Posterior vena cava (tissue), 2 donors: ENCODE data around the gene C10orf71. TPM values are rescaled to one million over a fixed set of nuclear protein-coding genes. Genes with fewer than 3 reads are reported as not detected.
A peak's percentile ranks its signal among the peaks of the same experiment; 100 is the strongest.

ENCODE experiments used
- DNase-seq: peaks from one replicate; pipeline ENCODE4 v3.0.0-alpha.2; 2020; ENCODE audit warnings: low spot score
- intact Hi-C, 2 donors: fragments of 100-400 bp; cut with DNase I; formaldehyde crosslinking; loops; one replicate each; pipeline versions ENCODE4 v1.14.1 to v1.14.2; 2022 to 2023
- total RNA-seq, 2 donors: library from RNA; stranded (reverse); fragmentation: NEBNext Ultra II Directional; extraction: Animal tissue kit (Norgen Biotek cat#: 25700); gene quantifications; one replicate each; pipeline ENCODE4 v1.2.1, GENCODE V29; 2021
- donor health status: DM: yes; HTN: yes; CAD: no.
- donor health status: DM: yes; HTN: yes; CAD: no.

The C10orf71 gene
- total RNA-seq, 2 donors from 2014 or later: 0.10 to 0.23 TPM

DNA sequence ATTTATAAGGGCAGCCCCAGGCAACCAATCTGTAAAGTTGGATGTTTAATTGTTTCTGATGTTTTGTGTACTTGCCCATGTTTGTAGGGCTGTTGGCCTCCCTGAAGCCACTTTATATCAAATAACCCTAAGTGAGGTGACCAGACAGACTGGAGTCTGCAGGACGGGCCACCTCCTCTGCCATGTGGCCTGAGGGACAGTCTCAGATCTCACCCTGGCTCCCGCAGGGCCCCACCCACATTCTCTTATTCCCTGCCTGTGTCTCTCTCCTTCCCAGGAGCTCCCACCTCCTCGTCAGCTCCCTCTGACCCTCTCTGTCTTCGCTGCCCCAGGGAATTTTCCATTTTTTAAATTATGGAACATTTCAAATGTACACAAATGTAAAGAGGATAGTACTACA is 9.5 kb upstream of the C10orf71 start:
- intact Hi-C loops: no loop called here
- no peak for DNase-seq

DNA sequence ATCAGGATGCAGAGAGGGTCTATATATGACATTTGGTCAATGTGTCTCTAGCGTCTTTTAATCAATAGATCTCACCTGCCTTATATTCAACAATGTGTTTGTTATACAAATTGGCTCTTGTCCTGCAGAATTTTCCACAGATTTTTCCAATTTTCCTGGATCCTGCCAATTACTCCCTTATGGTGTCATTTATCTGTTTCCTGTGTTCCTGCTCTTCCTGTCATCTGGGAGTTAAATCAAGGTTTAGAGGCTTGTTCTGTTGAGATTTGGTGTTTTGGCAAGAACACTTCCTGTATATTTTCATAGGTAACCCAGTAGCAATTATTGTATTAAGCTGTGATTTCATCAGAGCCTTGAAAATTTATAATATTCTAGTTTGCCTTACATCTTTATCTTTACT is 8.8 kb upstream of the C10orf71 start:
- intact Hi-C loops: no loop called here
- DNase-seq: no peak

DNA sequence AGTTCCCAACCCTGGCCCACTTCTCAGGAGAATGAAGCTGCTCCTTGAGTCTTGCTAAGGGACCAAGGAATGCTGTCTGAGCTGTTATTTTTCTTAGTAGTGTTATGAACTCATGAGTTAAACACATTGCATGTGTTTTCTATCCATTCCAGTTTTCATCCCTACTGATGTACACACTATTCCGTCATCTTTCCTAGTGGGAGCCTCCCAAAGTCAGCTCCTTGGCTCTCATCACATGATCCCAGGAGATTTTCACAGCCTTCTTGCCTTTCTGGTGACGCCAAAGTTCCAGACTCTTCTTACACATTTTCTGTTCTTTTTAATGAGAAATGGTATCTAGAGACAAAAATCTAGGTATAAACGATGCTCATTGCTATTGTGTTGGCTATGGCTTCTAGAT is 8.4 kb upstream of the C10orf71 start:
- DNase-seq: no peak
- intact Hi-C loops: no loop called here

DNA sequence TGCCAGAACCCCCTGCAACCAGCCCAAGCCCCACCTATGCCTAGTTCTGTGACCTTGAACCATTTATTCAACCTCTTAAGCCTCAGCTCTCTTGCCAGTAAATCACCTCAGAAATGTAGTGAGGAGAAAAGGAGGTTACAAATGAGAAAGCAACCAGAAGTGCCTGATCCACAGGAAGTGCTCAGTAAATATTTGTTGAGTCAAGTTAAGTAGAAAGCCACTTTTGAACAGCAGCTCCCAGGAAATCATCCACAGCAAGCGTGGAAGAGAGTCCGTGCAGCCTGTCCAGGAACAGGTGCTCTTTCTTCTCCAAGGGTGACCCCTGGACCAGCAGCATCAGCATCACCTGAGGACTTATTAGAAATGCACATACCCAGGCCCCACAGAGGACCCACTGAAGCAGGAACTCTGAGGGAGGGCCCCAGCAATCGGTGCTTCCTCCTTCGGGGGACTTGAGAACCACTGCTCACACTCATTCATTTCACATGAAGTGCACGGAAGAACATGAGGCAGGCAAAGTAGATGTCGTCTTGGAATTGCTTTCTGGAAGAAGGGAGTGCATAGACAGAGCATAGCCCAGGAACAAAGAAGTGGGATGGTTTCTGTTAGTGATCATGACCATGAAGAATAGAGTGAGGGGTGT is 6.3 kb upstream of the C10orf71 start:
- no peak for DNase-seq
- intact Hi-C loops: no loop called here

DNA sequence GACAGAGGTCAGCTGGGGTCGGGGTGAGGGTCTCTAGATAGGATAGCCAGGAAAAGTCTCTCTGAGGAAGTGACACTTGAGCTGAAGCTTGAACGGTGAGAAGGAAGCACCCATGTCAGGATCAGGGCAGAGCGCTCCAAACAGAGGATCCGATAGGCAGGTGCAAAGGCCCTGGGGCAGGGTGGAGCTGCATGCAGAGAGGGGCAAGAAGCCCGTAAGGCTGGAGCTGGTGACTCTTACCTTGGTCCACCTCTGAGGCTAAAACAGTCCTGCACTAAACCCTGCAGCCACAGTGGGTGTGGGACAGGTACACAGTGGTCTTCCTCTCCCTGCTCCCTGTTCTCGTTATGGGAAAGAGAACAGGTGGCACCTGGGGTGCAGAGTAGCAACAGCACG is 5.8 kb upstream of the C10orf71 start:
- DNase-seq: no peak
- intact Hi-C loops: no loop called here

DNA sequence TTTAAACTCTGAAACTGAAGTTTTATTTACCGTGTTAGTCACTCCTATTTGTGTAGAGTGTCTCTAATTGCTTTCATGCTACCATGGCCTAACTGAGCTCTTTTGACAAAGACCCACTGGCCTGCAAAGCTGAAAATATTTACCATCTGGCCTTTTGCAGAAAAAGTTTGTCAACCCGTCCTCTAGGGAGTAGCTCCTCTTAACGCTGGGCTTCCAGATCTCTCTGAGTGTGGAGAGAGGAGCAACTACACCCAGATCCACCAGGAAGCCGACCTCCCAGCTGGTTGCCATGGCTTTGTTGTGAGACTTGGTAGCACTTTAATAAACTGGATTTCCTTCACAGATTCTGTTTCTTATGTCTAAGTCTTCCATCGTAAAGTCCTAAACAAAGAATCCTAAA is 4.2 kb upstream of the C10orf71 start:
- DNase-seq: no peak
- intact Hi-C loops: no loop called here

DNA sequence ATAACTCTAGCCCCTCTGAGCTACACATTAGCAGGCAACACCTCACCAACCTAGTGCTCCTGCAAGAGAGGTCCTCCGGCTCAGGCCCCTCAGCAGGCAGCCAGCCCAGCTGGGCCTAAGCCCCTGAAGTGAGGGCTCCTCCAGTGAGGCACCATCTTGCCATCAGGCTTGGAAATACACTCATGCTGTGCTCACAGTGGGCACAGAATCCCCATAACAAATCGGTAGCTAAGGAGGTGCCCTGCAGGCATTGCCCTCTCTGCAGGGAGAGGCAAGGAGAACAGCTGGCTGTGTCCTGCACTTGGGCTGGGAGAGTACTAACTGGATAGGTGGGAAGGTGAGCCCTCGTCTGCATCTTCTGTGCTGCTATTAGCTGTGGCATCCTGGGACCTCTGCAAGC is 3.7 kb upstream of the C10orf71 start:
- intact Hi-C loops: no loop called here
- DNase-seq: no peak

DNA sequence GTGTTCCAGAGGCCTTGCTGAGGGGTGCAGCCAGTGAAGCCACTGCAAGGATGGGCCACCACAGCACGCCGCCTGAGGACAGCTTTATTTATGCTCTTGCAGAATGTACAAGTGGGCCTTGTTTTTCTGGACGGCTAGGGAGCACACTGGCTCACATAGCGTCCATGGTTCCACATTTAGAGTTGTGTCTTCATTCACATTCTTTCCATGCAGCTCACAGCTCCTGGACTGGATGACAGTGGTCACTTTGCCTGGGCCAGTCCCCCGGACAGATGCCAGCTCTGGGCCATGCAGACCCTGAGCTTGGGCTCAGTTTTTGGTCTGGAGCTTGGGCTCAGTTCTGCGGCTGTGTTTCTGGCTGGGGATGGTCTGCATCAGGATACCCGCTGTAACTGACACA is 2.6 kb upstream of the C10orf71 start:
- DNase-seq: no peak
- intact Hi-C loops: no loop called here

DNA sequence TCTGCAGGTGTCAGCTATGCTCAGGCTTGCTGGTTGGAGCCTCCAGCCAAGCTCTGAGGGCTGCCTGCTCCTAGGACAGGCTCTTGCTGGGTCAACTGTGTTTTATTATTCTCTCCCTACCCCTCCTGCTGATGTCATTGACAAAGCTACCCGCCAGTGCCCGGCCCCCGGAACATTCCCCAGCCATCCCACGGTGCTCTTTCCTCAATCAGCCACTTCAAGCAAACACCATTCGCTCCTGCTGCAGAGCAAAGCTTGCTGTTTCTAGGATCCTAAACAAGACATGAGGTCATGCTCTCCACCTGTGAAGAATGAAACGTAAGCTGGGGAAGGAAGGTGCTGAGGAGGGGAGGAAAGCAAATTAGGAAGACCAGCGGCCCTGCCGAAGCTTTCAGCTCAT is 2.1 kb upstream of the C10orf71 start:
- no peak for DNase-seq
- intact Hi-C loops: no loop called here

DNA sequence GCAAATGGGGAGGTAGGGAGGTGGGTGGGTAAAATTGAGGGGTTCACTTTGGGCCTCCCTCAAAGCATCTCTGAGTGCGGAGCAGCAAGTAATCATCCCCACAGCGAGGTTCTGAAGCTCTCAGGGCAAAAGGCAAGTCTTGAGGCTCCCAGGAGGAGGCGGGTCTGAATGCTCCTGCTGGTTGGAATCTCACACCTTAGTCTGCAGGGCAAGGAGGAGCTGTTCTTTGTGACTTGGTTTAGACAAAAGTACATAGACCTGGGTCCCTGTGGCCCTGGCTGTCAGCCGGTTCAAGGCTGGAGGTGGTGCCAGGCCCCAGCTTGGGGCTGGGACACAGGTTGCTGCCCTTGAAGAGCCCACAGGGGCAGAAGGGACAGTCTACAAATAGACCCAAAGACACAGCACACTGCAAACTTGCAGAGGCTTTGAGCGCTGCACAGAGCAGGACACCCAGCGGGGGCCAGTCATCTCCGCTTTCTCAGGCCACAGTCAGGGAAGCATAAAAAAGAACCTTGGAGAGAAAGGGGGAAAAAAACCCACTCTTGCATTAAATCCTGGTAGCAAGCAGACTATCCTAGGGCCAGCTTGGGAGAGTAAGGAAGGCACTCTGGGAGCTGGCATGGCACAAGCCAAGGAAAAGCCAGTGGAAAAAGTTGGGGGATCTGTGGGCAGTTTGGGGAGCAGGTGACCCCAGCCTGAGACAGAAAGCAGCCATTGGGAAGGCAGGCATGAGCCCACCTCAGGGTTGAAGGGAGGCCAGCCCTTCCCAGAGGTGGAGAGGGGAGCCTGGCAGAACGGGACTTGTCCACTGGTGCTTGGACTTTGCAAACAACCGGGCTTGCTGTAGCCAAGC is 926 bp upstream of the C10orf71 start:
- intact Hi-C loops: no loop called here
- no peak for DNase-seq

DNA sequence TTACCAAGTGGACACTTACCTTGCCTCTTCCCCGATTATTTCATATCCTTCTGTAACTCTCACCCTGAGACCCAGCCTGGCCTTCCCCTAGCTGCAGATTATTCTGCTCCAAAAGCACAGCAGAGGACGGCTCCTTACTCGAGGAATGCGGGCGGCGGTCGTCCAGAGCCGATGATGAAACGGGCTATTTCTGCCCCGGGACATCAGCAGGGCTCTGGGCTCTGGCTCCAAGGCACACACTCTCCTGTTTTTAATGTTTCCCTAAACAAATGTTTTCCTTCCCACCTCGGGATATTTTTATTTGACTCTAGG is 343 bp upstream of the C10orf71 start:
- intact Hi-C loops: no loop called here
- peak; percentile 89 for DNase-seq

DNA sequence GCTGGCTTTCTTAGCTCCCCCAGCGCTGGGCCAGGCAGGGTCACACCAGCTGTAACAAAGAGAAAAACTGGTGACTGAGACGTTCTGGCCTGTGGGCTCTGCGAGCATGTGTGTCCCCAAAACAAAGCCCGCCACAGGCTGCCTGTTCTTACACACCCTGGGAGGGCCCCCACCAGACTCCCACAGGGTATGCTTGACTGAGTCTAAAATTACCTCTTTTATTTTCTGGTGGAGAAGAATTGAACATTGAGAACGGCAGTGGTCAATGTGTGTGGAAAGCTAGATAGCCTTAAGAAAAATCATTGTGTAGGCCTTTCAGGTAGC is 808 bp downstream of the C10orf71 start:
- intact Hi-C loops: no loop called here
- DNase-seq: no peak

DNA sequence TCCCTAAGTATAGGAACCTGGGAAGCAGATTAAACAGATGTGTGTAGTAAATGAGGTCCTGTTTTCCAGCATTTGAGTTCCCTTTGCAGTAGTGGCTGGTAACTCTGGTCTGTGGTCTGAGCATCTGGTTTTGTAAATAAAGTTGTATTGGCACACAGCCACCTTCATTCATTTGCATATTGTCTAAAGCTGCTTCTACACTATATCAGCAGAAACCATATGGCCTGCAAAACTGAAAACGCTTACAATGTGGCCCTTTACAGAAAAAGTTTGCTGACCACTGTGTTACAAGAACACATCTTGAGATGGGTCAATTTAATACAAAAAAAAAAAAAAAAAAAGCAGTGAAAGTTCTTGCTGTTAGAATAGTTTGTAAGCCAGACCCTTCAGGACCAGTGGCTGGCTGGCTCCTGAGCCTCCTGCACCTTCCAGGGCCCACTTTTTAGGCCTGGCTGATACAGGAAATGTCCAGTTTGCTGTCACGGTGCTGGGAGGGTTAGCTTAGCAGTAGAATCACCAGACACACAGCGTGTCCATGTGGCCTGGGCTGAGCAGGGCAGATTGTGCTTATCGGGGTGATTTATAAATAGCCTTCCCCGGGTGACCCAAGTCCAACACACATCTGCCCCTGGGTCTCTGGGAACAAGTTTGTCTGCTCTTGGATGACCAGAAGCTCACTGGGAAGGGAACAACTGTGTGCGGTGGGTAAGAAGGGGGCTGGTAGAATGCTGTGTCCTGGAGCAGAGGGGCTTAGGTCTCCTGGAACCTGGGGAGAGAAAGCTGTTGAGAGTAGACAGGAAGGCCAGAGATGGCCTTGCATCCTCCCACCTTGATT is 1.4 kb downstream of the C10orf71 start:
- DNase-seq: no peak
- intact Hi-C loops: no loop called here

DNA sequence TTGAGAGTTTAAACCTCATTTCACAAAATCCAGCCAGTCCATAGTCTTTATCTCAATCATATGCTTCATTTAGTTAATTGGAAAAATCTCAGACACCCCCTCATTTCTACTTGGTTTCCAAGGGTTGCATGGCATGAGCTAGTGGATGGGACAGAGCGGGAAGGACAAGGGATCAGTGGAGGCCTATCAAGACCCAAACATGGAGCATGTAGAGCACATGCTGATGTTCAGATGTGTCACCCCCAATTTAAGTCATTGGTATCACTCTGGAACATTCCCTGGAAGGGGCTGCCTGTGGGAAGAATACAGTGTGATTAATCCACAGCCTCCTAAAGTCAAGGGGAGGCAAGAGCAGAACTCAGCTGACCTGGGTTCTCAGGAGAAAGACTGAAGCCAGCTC is 2.3 kb downstream of the C10orf71 start:
- intact Hi-C loops: no loop called here
- DNase-seq: no peak

DNA sequence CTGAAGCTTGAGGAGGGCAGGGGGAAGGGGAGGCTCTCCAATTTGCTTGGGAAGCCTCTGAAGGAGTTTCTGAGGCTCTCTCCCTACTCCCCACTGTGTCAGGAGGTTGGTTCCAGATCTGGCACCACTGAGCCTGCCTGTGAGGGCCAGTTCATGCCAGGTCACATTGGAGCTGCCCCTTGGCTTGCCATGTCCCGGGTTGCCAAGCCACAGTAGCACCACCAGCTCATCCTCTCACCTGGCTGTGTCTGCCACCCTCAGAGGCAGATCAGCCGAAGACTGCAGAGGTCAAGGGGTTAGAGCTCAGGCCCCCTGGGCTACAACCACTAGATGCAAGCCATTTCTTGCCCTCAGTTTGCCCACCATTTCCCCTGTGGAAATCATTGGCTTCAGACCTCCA is 3.1 kb downstream of the C10orf71 start:
- intact Hi-C loops: no loop called here
- no peak for DNase-seq

DNA sequence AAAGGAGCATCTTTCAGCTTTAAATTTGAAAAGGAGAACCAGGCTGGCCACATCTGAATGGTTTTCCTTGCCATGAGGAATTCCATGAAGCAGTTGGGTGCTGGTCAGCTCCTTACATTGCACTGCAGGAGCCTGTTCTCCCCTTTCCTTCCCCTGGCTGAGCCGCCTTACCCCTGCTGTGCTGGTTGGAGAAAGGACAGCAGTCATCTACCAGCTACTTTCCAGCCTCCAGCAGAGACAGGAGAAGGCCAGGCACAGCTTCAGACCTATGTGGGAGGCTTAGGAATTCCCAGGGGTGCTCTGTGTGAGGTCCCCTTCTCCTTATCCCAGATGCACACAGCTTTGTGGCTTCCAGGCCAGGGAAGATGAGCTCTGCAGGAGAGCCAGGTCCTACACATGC is 4.7 kb downstream of the C10orf71 start:
- no peak for DNase-seq
- intact Hi-C loops: no loop called here

DNA sequence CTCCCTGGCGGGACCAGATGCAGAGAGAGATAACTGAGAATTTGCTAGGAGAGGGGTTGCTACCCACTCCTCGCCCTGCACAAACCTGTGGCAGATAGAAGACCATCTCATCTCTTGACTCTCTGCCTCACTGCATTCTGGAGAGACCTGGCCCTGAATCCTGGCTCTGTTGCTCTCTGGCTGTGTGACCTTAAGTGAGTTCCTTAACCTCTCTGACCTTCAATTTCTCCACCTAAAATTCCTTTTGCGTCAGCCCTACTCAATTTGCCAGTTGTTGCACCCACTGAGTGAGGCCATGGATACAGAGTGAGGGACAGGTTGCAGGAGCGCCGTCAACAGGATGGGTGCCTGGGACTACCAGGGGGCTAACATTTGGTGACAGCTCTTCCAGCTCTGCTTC is 5.2 kb downstream of the C10orf71 start:
- DNase-seq: no peak

DNA sequence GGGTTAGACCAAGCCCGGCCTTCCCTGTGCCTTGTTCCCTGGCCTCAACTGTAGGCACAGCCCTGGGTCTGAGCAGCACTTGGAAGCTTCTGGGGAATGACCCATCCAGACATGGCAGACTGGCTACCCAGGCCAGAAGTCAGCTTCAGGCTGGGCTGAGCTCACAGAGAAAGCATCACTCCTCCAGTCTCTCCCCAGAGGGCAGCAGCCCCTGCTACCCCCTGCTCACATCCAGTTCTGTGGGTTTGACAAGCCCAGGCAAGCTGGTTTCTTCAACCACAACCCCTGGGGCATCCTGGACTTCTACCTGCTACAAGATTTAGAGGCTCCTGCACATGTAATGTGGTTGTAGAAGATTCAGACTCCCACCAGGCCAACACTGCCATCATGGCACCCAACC is 9.0 kb downstream of the C10orf71 start:
- intact Hi-C loops: no loop called here
- no peak for DNase-seq

More for the DNA sequence above, 5.2 kb downstream of the C10orf71 start:
- intact Hi-C loops: no loop called here

DNA sequence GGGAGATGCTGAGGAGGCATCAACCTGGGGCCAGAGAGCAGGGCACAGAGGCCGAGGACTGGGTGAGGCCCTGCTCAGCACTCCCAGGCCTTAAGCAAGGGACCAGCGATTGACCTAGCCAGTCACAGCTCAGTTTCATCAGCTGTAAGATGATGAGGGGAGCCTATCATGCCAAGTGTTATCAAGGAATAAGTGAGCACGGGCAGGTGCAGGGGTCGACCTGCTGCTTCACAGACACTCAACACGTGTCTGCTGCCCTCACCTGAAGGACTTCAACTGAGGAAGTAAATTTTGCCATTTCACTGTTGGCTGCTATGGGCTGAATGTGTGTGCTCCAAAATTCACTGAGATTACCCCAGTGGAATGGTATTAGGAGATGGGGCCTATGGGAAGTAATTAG is 9.9 kb downstream of the C10orf71 start:
- intact Hi-C loops: no loop called here
- no peak for DNase-seq

DNA sequence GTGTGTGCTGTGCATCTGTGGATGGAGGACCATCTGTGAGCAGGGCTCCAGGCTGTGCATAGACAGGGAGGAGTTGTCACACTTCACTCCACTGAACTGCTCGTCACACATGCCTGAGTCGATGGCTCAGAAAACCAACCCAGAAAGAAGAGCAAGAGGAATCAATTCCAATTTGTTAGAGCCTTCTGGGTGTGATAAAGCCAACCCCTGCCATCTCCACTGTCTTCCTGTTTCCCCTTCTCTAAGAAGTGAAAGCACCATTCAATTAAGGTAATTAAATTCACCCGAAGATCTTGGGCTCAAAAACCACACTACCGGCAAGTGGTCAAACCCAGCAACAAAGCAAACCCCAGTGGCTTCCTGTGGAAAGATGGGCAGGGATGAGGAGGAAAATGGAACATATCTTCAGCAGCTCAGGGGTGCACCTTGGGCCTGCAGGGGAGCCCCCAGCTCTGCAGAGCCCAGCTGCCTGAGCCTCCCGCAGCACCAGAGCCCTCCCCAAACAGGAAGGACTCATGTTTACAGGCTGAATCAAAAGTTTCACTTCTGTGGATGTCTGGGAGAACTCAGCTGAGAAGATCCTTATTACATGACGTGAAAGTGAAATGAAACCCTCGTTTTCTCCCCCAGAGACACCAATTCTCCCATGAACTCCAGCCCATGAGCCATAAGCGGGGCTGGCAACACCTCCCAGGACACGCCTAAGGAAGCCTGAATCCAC is 10.9 kb downstream of the C10orf71 start:
- DNase-seq: no peak
- intact Hi-C loops: no loop called here
